GM10266 (cell line): Measurements from ENCODE around the gene TNNI3K.

Source experiments
- DNase-seq: peaks from one replicate; pipeline ENCODE4 v3.0.0; 2012; ENCODE audit errors: extremely low spot score
- CTCF ChIP-seq: IDR thresholded peaks from 2 replicates; pipeline ENCODE4 v1.5.1; 2012; ENCODE audit warnings: mild to moderate bottlenecking, low read depth; ENCODE audit not compliant: control insufficient read depth, insufficient read depth; ENCODE audit errors: missing control alignments

Gene TNNI3K

GRCh38 chr1:74517599-74518051 lies 282.4 kb downstream of the TNNI3K start:
- no peak for DNase-seq
- no peak for TF ChIP-seq CTCF

GRCh38 chr1:74522148-74522547 lies 287.0 kb downstream of the TNNI3K start:
- TF ChIP-seq CTCF = no peak
- DNase-seq = no peak

DNA sequence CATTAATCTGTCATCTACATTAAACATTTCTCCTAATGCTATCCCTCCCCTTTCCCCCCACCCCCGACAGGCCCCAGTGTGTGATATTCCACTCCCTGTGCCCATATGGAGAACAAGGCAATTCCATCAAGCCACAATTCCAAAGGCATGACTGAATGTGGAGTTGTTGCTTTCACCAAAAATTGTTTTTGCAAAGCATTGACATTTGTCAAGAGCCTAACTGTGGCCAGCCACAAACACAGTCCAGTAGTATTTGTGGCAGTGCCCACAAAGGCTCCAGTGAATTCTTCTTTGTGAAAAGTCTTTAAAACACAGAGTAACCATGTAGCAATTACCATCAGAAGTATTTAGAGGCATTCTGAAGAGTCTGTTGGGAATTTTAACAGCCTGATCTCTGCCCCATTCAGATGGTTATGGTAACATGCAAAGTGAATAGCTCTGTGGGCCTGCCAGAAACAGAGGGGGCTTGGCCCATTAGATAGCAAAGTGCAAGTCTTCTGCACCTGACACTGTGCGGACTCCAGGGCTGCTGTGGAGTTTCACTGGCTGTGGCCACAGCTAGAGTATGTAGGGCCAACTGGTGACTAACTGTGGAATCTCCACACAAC lies 288.8 kb downstream of the TNNI3K start:
- no peak for TF ChIP-seq CTCF
- no peak for DNase-seq

GRCh38 chr1:74526708-74527107 lies 291.5 kb downstream of the TNNI3K start:
- DNase-seq = no peak
- no peak for TF ChIP-seq CTCF

GRCh38 chr1:74528123-74528522 lies 292.9 kb downstream of the TNNI3K start:
- no peak for DNase-seq
- no peak for TF ChIP-seq CTCF

GRCh38 chr1:74530892-74531291 lies 295.7 kb downstream of the TNNI3K start:
- no peak for TF ChIP-seq CTCF
- DNase-seq = no peak

GRCh38 chr1:74531796-74532195 lies 296.6 kb downstream of the TNNI3K start:
- no peak for TF ChIP-seq CTCF

More at GRCh38 chr1:74531796-74532195, 296.6 kb downstream of the TNNI3K start:
- DNase-seq = no peak
